Mucosa of rectum (tissue), 2 donors: Measurements from ENCODE around the gene GLRA1.
"Not testable (repeated sequence)": the region's sequence is repeated elsewhere in the genome, so short reads cannot be mapped to it uniquely, and the experiment has no call there.

Experiments
- H3K27ac ChIP-seq, 2 donors: one replicate each; pipeline ENCODE4 v1.7.0; 2013; ENCODE audit warnings: inconsistent platforms in 2 of 2, low read depth in 2 of 2, low read length in 2 of 2
- H3K27me3 ChIP-seq, 2 donors: one replicate each; pipeline ENCODE4 v1.7.0; 2013; ENCODE audit warnings: low read length in 2 of 2; ENCODE audit not compliant: control insufficient read depth in 2 of 2, insufficient read depth in 2 of 2
- H3K36me3 ChIP-seq, 2 donors: one replicate each; pipeline ENCODE4 v1.7.0; 2013; ENCODE audit warnings: low read length in 2 of 2; ENCODE audit not compliant: control insufficient read depth in 2 of 2, insufficient read depth in 2 of 2
- H3K4me1 ChIP-seq, 2 donors: one replicate each; pipeline ENCODE4 v1.7.0; 2013; ENCODE audit warnings: low read length in 2 of 2, mild to moderate bottlenecking in 1 of 2; ENCODE audit not compliant: control insufficient read depth in 2 of 2, insufficient read depth in 2 of 2
- H3K4me3 ChIP-seq, 2 donors: one replicate each; pipeline ENCODE4 v1.7.0; 2013; ENCODE audit warnings: low read length in 2 of 2
- H3K9ac ChIP-seq, 2 donors: one replicate each; pipeline ENCODE4 v1.7.0; 2013; ENCODE audit warnings: low read length in 2 of 2, low read depth in 1 of 2, mild to moderate bottlenecking in 1 of 2
- H3K9me3 ChIP-seq, 2 donors: one replicate each; pipeline ENCODE4 v1.7.0; 2013; ENCODE audit warnings: low read length in 2 of 2; ENCODE audit not compliant: control insufficient read depth in 2 of 2
- donor health status: healthy.
- donor health status: Normal muscosa, but diverticular disease.

The GLRA1 gene

DNA sequence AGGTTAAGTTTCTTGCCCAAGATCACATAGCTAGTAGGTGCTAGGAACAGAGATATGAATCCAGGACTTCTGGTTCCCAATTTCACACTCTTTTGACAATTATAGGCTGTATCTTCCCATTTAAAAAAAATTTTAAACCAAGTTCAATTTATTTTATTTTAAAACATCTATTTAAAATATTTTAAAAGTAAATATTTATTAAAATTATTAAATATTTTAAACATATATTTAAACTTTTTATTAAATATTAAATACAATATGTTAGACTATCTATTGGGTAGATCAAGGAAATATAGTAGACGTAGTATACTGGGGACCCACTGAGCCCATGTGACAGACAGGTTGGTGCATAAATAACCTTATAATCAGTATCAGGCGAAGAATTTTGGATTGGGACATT is 54.8 kb downstream of the GLRA1 start:
- H3K9ac ChIP-seq: no peak overlapping the region
- H3K27ac ChIP-seq: no peak overlapping the region
- no peaks in the 10 kb centered on the region for H3K27me3 ChIP-seq
- H3K4me3 ChIP-seq: no peak overlapping the region
- no peaks in the 10 kb centered on the region for H3K36me3 ChIP-seq
- H3K4me1 ChIP-seq: peaks cover 2 to 4% of the 10 kb centered on the region in 2 donors
- H3K9me3 ChIP-seq: no peaks in the 10 kb centered on the region

DNA sequence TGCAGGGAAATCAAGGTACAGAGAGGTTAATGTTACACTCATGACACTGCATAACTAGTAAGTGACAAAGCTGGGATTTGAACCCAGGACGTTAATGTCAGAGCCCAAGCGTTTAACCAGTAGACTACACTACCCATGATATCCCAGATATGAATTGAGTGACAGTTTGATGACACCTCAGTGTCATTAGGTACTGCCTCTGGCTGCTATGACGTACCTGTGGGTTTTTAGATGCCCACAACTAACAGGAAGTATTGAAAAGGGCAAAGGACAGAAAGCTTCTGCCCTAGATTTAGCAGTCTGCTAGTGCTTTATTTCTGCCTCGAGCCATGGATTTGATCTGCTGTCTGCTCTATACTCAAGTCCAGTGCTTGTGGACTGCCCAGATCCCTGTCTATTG is 56.2 kb downstream of the GLRA1 start:
- Histone ChIP-seq H3K27ac (no peak overlapping the region), H3K27me3 (no peaks in the 10 kb centered on the region), H3K36me3 (no peaks in the 10 kb centered on the region)

DNA sequence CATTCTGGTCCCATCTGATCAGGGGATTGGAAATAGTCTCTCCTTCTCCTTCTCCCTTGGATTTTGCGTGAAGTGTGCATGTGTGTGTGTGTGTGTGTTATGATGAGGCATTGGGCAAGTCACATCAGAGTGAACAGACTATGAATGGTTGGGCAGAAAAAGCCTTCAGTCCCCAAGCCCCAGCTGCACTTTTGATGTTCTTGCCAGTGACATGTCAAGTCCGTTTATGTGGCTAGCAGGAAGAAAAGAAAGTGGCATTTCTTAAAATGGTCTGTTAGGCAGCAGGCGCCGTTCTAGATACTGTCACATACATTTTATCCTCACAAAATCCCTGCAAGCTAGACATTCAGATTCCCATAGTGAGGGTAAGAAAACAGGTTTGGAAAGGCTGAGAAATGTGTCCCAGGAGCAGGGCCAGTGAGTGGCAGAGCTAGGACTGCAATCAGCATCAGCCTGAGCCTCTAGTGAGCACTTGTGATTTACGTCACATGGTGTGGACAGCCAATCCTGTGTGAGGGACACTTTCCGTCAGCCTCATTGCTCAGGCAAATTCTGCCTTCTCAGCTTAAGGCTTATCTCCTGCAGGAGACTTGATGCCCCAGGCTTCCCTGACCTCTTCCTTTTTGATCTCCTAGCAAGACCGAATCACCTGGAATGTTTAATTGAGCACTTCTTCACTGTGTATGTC is 60.4 kb downstream of the GLRA1 start:
- no peaks in the 10 kb centered on the region for H3K36me3 ChIP-seq

More for the DNA sequence above, 56.2 kb downstream of the GLRA1 start:
- H3K9ac ChIP-seq: no peak overlapping the region
- H3K4me1 ChIP-seq: peaks cover 2 to 4% of the 10 kb centered on the region in 2 donors
- H3K4me3 ChIP-seq: no peak overlapping the region
- H3K9me3 ChIP-seq: no peaks in the 10 kb centered on the region

DNA sequence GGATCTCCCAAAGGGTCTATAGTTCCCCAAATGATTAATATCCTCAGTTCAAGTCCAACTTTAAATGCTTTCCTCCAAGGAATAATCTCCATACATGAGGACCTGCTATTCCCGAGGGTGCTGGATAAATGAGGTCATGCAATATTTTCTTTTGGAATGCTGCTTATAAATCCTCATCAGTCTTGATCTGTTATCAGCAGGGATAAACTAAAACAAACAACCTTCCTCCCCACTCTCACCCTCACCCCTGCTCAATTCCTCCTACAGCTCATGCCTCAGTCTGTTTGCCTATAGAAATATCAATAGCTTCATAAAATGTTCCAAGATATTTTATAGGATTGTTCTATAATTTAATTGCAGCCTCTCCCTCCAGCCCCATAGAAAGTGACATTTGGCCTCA is 61.1 kb downstream of the GLRA1 start:
- no peaks in the 10 kb centered on the region for H3K36me3 ChIP-seq
- no peak overlapping the region for H3K27ac ChIP-seq
- no peaks in the 10 kb centered on the region for H3K9me3 ChIP-seq
- H3K4me1 ChIP-seq: no peaks in the 10 kb centered on the region
- H3K4me3 ChIP-seq: no peak overlapping the region
- no peaks in the 10 kb centered on the region for H3K27me3 ChIP-seq
- no peak overlapping the region for H3K9ac ChIP-seq

More for the DNA sequence above, 60.4 kb downstream of the GLRA1 start:
- Histone ChIP-seq H3K27ac (no peak overlapping the region), H3K9ac (no peak overlapping the region), H3K9me3 (no peaks in the 10 kb centered on the region), H3K4me1 (no peaks in the 10 kb centered on the region), H3K4me3 (no peak overlapping the region), H3K27me3 (no peaks in the 10 kb centered on the region)

DNA sequence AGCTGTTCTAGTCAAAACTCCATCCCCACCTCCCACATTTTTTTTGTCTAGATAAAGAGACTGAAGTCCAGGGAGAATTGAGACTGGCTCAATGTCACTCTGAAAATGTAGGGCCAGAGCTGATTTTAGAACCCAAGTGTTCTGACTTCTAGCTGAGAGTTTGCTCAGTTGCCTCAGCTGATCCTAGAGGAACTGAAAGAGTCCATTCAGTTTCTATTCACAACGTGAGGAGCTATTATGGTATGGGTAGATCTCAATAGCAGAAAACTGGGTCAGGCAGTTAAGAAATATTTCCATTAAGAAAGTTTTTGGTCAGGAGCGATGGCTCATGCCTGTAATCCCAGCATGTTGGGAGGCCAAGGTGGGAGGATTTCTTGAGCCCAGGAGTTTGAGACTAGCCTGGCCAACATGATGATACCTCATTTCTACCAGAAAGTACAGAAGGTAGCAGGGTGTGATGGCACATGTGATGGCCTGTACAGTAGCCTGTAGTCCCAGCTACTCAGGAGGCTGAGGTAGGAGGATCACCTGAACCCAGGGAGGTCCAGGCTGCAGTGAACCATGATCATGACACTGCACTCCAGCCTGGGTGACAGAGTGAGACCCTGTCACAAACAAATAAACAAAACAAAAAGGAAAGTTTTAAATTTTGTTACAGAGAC is 61.7 kb downstream of the GLRA1 start:
- Histone ChIP-seq H3K27me3 (no peaks in the 10 kb centered on the region), H3K4me3 (no peak overlapping the region), H3K36me3 (no peaks in the 10 kb centered on the region), H3K4me1 (no peaks in the 10 kb centered on the region), H3K27ac (no peak overlapping the region), H3K9ac (no peak overlapping the region), H3K9me3 (no peaks in the 10 kb centered on the region)

DNA sequence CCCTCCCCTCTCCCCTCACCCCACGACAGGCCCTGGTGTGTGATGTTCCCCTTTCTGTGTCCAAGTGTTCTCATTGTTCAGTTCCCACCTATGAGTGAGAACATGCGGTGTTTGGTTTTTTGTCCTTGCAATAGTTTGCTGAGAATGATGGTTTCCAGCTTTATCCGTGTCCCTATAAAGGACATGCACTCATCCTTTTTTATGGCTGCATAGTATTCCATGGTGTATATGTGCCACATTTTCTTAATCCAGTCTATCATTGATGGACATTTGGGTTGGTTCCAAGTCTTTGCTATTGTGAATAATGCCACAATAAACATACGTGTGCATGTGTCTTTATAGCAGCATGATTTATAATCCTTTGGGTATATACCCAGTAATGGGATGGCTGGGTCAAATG is 63.8 kb downstream of the GLRA1 start:
- H3K9ac ChIP-seq, H3K27me3 ChIP-seq, H3K27ac ChIP-seq, H3K4me1 ChIP-seq, H3K4me3 ChIP-seq, H3K36me3 ChIP-seq, H3K9me3 ChIP-seq: not testable (repeated sequence)

DNA sequence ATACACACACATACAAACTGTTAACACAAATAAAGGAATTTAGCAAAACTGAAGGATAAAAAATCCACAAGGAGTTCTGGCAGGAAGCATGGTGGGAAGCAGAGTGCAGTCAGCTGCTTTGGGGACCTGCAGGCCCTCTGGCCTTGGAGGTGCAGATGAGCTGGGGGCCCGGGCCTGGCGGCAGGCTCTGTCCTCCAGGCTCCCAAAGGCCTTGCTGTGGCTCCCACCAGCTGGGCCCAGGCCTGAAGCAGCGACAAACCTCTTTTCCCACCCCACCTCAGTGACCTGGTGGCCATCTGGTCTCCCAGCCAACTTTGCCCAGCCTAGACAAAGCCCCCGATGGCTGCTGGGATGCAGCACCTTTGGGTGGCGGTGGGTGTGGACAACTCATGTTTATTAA is 67.8 kb downstream of the GLRA1 start:
- Histone ChIP-seq H3K36me3 (no peaks in the 10 kb centered on the region), H3K4me1 (no peaks in the 10 kb centered on the region), H3K9ac (no peak overlapping the region), H3K4me3 (no peak overlapping the region), H3K9me3 (no peaks in the 10 kb centered on the region), H3K27ac (no peak overlapping the region), H3K27me3 (no peaks in the 10 kb centered on the region)

DNA sequence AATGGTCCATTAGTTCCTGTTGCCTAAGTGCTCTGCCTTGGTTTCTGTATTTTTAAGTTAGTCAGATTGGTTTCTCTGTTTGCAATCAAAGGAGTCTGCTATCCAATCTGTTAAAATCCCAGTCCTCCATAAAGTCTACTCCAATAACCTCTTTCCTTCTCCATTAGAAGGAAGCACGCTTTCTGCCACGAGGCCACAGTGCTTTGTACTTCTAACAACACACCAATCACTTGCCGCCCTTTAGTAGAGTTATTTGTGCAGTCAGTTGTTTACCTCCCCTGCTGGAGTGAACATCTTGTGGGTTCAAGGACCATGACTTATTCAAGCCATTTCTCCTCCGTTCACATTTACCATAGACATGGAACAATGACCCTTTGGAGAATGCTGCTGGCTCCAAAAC is 69.0 kb downstream of the GLRA1 start:
- H3K36me3 ChIP-seq: no peaks in the 10 kb centered on the region
- no peaks in the 10 kb centered on the region for H3K9me3 ChIP-seq
- no peak overlapping the region for H3K27ac ChIP-seq
- H3K27me3 ChIP-seq: no peaks in the 10 kb centered on the region
- H3K9ac ChIP-seq: no peak overlapping the region
- no peak overlapping the region for H3K4me3 ChIP-seq
- no peaks in the 10 kb centered on the region for H3K4me1 ChIP-seq

DNA sequence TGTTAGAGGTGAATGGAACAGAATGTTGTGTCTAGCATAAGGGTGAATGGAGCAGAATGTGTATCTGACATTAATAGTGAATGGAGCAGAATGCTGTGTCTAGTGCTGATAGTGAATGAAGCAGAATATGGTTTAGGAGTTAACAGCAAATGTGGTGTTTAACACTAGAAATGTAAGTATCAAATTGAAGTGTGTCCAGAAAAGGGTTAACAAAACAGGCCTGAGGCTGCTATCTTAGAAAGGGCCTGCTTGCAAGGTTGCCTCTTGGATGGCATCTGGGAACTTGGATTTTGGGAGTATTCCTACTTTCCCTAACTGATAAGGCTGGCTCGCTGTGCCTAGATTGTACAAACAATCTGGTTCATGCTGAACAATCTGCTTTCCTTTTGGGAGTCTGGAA is 76.8 kb downstream of the GLRA1 start:
- Histone ChIP-seq H3K9me3 (no peaks in the 10 kb centered on the region), H3K27ac (no peak overlapping the region), H3K9ac (no peak overlapping the region), H3K4me1 (no peaks in the 10 kb centered on the region), H3K27me3 (no peaks in the 10 kb centered on the region), H3K36me3 (no peaks in the 10 kb centered on the region), H3K4me3 (no peak overlapping the region)

DNA sequence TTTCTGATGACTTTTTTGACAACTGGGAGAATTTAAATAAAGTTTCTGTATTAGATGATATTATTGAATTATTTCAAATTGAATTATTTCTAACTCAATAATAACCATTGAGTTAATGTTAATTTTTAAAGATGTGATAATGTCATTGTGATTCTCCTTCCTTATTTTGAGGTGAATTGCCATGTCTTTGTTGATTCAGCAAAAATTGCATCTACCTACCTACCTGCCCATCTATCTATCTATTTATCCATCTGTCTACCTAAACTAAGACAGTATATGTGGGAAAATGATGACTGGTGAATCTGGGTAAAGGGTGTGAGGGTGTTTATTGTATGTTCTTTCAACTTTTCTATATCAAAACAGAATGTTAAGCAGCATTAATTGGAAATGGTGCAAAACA is 77.9 kb downstream of the GLRA1 start:
- H3K36me3 ChIP-seq: no peaks in the 10 kb centered on the region
- H3K9ac ChIP-seq: no peak overlapping the region
- H3K27ac ChIP-seq: no peak overlapping the region
- H3K9me3 ChIP-seq: no peaks in the 10 kb centered on the region
- no peaks in the 10 kb centered on the region for H3K27me3 ChIP-seq
- H3K4me1 ChIP-seq: no peaks in the 10 kb centered on the region
- no peak overlapping the region for H3K4me3 ChIP-seq
